Bronchial epithelial cell (primary cell): ENCODE measurements around the gene C2CD2. TPM values are rescaled to one million over a fixed set of nuclear protein-coding genes. Genes with fewer than 3 reads are reported as not detected.
"Not testable (repeated sequence)": the region's sequence is repeated elsewhere in the genome, so short reads cannot be mapped to it uniquely, and the experiment has no call there.

ENCODE experiments used
- DNase-seq: peaks from one replicate; pipeline ENCODE4 v3.0.0-alpha.2; 2010; ENCODE audit warnings: low read depth
- FAIRE-seq: peaks from 2 replicates; lab custom pipeline; 2011; peaks lifted over from hg19 to GRCh38; lab: Jason Lieb, UNC
- H3K27me3 ChIP-seq: 2 replicates; pipeline ENCODE4 v1.5.1; 2011; ENCODE audit warnings: low read length; ENCODE audit not compliant: control insufficient read depth, insufficient read depth
- H3K36me3 ChIP-seq: 2 replicates; pipeline ENCODE4 v1.5.1; 2011; ENCODE audit warnings: low read length; ENCODE audit not compliant: control insufficient read depth, insufficient read depth
- H3K4me3 ChIP-seq: 2 replicates; pipeline ENCODE4 v1.5.1; 2011; ENCODE audit warnings: mild to moderate bottlenecking, low read depth, low read length, control low read depth
- total RNA-seq: library from RNA; depleted of rRNA; stranded (reverse); fragments of >200 nt; gene quantifications from 2 replicates; pipeline ENCODE4 v1.2.1, GENCODE V29; 2014
- TF ChIP-seq, protein P1 (sequence below): IDR thresholded peaks from 2 replicates; pipeline ENCODE4 v1.5.1; 2011; ENCODE audit warnings: mild to moderate bottlenecking, moderate library complexity, low read length, control low read depth, inconsistent platforms; ENCODE audit not compliant: insufficient read depth, severe bottlenecking

Gene C2CD2
- total RNA-seq, 1 donor from 2014 or later, result 6.6 TPM

DNA sequence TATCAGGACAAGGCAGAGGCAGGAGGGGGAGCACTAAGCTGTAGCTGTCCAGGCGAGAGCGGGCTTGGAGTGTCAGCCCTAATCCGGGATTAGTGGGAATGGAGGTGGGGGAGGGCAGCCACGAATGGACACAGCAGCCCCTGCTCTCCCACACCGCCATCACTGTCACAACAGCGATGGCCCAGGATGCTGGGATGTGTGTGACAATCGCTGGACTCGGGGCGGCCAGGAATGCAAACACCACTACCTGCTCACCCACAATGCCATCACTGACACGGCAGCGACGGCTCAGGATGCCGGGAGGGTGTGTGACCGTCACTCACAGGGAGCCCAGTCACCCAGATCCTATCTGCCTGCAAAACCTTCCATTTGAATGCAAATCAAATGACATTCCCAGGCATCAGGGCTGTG lies 2.9 kb downstream of the C2CD2 start:
- DNase-seq (no peak), FAIRE-seq (no peak)
- Histone ChIP-seq H3K27me3 (no peaks in the 10 kb centered on the region), H3K4me3 (no peak overlapping the region), H3K36me3 (peaks cover 1% of the 10 kb centered on the region)
- TF ChIP-seq, protein P1, sequence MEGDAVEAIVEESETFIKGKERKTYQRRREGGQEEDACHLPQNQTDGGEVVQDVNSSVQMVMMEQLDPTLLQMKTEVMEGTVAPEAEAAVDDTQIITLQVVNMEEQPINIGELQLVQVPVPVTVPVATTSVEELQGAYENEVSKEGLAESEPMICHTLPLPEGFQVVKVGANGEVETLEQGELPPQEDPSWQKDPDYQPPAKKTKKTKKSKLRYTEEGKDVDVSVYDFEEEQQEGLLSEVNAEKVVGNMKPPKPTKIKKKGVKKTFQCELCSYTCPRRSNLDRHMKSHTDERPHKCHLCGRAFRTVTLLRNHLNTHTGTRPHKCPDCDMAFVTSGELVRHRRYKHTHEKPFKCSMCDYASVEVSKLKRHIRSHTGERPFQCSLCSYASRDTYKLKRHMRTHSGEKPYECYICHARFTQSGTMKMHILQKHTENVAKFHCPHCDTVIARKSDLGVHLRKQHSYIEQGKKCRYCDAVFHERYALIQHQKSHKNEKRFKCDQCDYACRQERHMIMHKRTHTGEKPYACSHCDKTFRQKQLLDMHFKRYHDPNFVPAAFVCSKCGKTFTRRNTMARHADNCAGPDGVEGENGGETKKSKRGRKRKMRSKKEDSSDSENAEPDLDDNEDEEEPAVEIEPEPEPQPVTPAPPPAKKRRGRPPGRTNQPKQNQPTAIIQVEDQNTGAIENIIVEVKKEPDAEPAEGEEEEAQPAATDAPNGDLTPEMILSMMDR, result no peak

DNA sequence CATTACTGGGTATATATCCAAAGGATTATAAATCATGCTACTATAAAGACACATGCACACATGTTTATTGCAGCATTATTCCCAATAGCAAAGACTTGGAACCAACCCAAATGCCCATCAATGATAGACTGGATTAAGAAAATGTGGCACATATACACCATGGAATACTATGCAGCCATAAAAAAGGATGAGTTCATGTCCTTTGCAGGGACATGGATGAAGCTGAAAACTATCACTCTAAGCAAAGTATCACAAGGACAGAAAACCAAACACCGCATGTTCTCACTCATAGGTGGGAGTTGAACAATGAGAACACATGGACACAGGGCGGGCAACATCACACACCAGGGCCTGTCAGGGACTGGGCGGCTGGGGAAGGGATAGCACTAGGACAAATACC lies 4.2 kb downstream of the C2CD2 start:
- not testable (repeated sequence) for H3K27me3 ChIP-seq, H3K36me3 ChIP-seq, FAIRE-seq, DNase-seq, H3K4me3 ChIP-seq

DNA sequence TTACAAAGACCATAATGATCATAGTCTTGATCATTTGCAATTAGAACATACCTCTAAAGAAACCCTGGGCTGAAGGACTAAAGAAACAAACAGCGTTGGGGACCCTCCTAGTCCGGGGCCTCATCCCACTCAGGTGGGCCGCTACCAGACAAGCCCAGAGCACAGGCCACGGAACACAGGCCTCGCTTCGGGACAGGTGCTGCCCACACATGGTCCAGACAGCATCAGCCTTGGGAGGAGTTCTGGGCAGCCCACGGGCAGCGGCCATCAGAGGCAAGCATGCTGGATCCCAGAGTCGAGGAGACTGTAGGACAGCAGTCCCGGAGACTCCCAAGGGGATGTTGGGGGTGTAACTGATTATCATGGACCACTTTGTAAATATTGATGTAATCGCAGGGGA lies 4.9 kb downstream of the C2CD2 start:
- DNase-seq (no peak), FAIRE-seq (no peak)
- Histone ChIP-seq H3K27me3 (no peaks in the 10 kb centered on the region), H3K4me3 (no peak overlapping the region), H3K36me3 (peaks cover 1% of the 10 kb centered on the region)
- TF ChIP-seq, protein P1, result no peak

DNA sequence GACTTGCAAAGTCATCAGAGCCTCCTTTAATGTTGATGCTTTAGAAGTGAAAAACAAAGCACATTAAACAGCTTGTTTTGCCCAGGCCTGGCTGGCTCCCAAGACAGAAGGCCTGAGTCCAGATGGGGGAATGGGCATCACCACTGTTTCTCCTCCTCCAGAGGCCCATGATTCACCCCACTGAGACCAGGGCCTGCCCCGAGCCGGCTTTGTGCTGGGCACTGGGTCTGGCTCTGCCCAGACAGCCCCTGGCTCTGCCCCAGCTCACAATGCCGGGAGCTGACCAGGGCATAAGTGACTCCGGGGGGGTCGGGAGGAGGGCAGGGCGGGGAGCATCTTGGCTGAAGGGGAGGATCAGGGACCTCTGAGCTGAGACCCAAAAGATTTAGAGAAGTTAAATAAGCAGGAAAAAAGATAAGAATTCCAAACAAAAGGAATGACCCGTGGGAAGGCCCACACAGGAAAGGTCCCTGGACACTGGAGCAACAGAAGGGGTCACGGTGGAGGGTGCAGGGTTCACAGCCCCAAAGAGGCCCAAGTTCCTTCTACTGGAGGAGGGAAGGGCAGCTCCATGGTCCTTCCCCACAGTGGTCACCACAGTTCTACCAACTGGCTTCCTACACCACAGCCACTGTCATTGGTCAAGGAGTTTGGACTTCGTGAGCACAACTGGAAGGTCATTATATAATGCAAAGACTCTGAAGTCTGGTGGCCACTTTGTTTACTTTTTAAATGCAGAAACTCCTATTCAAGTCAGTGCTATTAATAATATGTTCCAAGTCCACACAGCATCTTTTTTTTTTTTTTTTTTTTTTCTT lies 5.5 kb downstream of the C2CD2 start:
- Histone ChIP-seq H3K27me3 (no peaks in the 10 kb centered on the region), H3K4me3 (no peak overlapping the region), H3K36me3 (peaks cover 1% of the 10 kb centered on the region)
- TF ChIP-seq, protein P1, result no peak
- DNase-seq, result no peak
- FAIRE-seq, result no peak

DNA sequence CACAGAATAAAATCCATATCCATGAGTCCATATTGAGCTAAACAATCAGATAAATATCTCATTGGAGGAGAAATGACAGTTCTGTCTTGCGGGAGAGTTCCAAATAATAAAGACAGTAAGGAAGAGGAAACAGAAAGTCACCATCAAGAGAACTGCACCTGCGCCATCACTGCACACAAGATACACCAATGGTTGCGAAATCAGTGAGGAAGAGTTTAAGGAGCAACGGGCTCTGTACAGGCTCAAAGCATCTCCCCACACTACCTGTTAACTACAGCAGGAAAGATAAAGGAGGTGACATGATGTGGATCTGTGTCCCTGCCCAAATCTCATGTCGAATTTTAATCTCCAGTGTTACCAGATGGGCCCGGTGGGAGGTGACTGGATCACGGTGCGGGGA lies 7.8 kb downstream of the C2CD2 start:
- DNase-seq (no peak), FAIRE-seq (no peak)
- H3K36me3 ChIP-seq, result no peaks in the 10 kb centered on the region
- TF ChIP-seq, protein P1, result no peak
- no peaks in the 10 kb centered on the region for H3K27me3 ChIP-seq
- no peak overlapping the region for H3K4me3 ChIP-seq

DNA sequence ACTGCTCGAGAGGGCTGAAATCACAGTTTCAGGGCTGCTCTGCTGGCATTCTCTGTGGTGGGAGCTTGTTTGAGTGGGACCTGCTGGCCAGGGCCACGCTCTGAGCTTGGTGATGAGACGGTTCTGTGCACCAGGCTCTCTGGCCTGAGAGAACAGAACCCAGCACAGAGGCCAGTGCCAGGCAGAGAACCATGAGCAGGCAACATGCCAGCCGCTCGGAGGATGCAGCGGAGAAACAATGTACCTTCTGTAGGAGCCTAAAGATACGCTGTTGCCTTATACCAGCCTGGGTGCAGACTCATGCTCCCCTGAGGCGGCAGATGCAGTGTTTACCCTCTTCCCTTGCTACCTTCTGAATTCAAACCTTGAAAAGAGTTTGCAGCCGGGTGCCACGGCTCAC lies 10.0 kb downstream of the C2CD2 start:
- Histone ChIP-seq H3K36me3 (no peaks in the 10 kb centered on the region), H3K27me3 (no peaks in the 10 kb centered on the region), H3K4me3 (no peak overlapping the region)
- DNase-seq (no peak), FAIRE-seq (no peak)
- TF ChIP-seq, protein P1, result no peak
